H1 (cell line): Measurements from ENCODE around the gene CHAC1. TPM values are rescaled to one million over a fixed set of nuclear protein-coding genes. Genes with fewer than 3 reads are reported as not detected.
A peak's percentile ranks its signal among the peaks of the same experiment; 100 is the strongest.

ENCODE experiments used
- CTCF ChIA-PET: fragments of 300-600 bp; sonication (Branson Sonifier 250); formaldehyde crosslinking; loops from one replicate; lab custom pipeline; 2021; ENCODE audit not compliant: partially characterized antibody; lab: Charles Lee
- POLR2A ChIA-PET: fragments of 300-600 bp; sonication (Branson Sonifier 250); formaldehyde crosslinking; loops from one replicate; lab custom pipeline; 2021; ENCODE audit warnings: inconsistent platforms; ENCODE audit not compliant: partially characterized antibody; lab: Charles Lee
- DNase-seq, 2 experiments: peaks; one replicate each; pipeline versions ENCODE4 v3.0.0 to v3.0.0-alpha.2; 2010 to 2022; ENCODE audit warnings: low spot score in 2 of 2, low read depth in 1 of 2, mixed read lengths in 1 of 2
- FAIRE-seq: peaks from 2 replicates; lab custom pipeline; 2011; peaks lifted over from hg19 to GRCh38; lab: Jason Lieb, UNC
- H2AFZ ChIP-seq: 2 replicates; pipeline ENCODE4 v1.8.1; 2012; ENCODE audit warnings: low read length, inconsistent platforms
- H2AK5ac ChIP-seq: 2 replicates; pipeline ENCODE4 v1.6.1; 2013; ENCODE audit warnings: low read depth, low read length
- H2BK120ac ChIP-seq: replicated peaks from 2 replicates; pipeline ENCODE3; 2013; ENCODE audit warnings: low read depth, low read length, inconsistent platforms
- H2BK12ac ChIP-seq: 2 replicates; pipeline ENCODE4 v1.6.1; 2013; ENCODE audit warnings: low read depth, low read length
- H2BK15ac ChIP-seq: 2 replicates; pipeline ENCODE4 v1.6.1; 2013; ENCODE audit warnings: low read length
- H2BK20ac ChIP-seq: 2 replicates; pipeline ENCODE4 v1.6.1; 2013; ENCODE audit warnings: low read length
- H2BK5ac ChIP-seq: 2 replicates; pipeline ENCODE4 v1.6.1; 2013; ENCODE audit warnings: low read depth, low read length
- H3K14ac ChIP-seq: 2 replicates; pipeline ENCODE4 v1.6.1; 2013; ENCODE audit warnings: inconsistent platforms; ENCODE audit not compliant: insufficient read length
- H3K18ac ChIP-seq: 2 replicates; pipeline ENCODE4 v1.6.1; 2013; ENCODE audit warnings: low read length; ENCODE audit errors: extremely low read depth
- H3K23ac ChIP-seq: 2 replicates; pipeline ENCODE4 v1.6.1; 2013; ENCODE audit warnings: inconsistent platforms; ENCODE audit not compliant: insufficient read length
- H3K23me2 ChIP-seq: 2 replicates; pipeline ENCODE4 v1.6.1; 2013; ENCODE audit warnings: low read depth, low read length
- H3K27ac ChIP-seq: 2 replicates; pipeline ENCODE4 v1.6.1; 2011; ENCODE audit warnings: low read depth, low read length, inconsistent platforms
- H3K27me3 ChIP-seq, 4 experiments: replicated peaks in 1 of 4; 1 replicate in 1 of 4; 2 replicates in 3 of 4; pipeline versions ENCODE4 v1.6.1 to v1.8.1; 2011 to 2013; ENCODE audit warnings: low read length in 3 of 4, mild to moderate bottlenecking in 3 of 4, inconsistent platforms in 2 of 4, mixed read lengths in 2 of 4, moderate library complexity in 1 of 4; ENCODE audit not compliant: control insufficient read depth in 3 of 4, insufficient read depth in 3 of 4; ENCODE audit errors: extremely low read depth in 1 of 4
- H3K36me3 ChIP-seq, 4 experiments: 2 replicates each; pipeline versions ENCODE4 v1.6.1 to v1.8.1; 2011 to 2013; ENCODE audit warnings: mild to moderate bottlenecking in 4 of 4, low read length in 3 of 4, moderate library complexity in 2 of 4, control low read depth in 1 of 4, inconsistent platforms in 1 of 4; ENCODE audit not compliant: insufficient read depth in 4 of 4, control insufficient read depth in 2 of 4
- H3K4ac ChIP-seq: replicated peaks from 2 replicates; pipeline ENCODE3; 2013; ENCODE audit warnings: low read length, low read depth, mixed read lengths, inconsistent platforms; ENCODE audit not compliant: insufficient read length
- H3K4me1 ChIP-seq, 4 experiments: replicated peaks in 1 of 4; 1 replicate in 1 of 4; 2 replicates in 3 of 4; pipeline versions ENCODE4 v1.6.1 to v1.8.1; 2011 to 2013; ENCODE audit warnings: low read length in 3 of 4, inconsistent platforms in 2 of 4, mixed read lengths in 1 of 4; ENCODE audit not compliant: insufficient read depth in 4 of 4, control insufficient read depth in 3 of 4
- H3K4me2 ChIP-seq, 2 experiments: 2 replicates each; pipeline versions ENCODE4 v1.6.1 to v1.8.1; 2011 to 2013; ENCODE audit warnings: low read depth in 2 of 2, low read length in 2 of 2, control low read depth in 1 of 2, inconsistent platforms in 1 of 2, mild to moderate bottlenecking in 1 of 2; ENCODE audit not compliant: insufficient read depth in 1 of 2
- H3K4me3 ChIP-seq, 4 experiments: fragments of 200-600, 300-600 bp in 1 of 4; sonication (generic), shearing (Covaris generic), sonication (Bioruptor Twin) in 1 of 4; 2 replicates each; pipeline versions ENCODE4 v1.5.1 to v1.8.1; 2011 to 2016; ENCODE audit warnings: low read length in 4 of 4, low read depth in 3 of 4, control low read depth in 2 of 4, inconsistent platforms in 2 of 4, mild to moderate bottlenecking in 2 of 4, mixed read lengths in 1 of 4, moderate library complexity in 1 of 4; ENCODE audit not compliant: insufficient read depth in 2 of 4; ENCODE audit errors: extremely low read depth in 1 of 4
- H3K56ac ChIP-seq: replicated peaks from 2 replicates; pipeline ENCODE3; 2013; ENCODE audit warnings: low read depth, mild to moderate bottlenecking, mixed read lengths, low read length, inconsistent platforms; ENCODE audit not compliant: insufficient read length
- H3K79me1 ChIP-seq: 2 replicates; pipeline ENCODE4 v1.6.1; 2013; ENCODE audit warnings: low read depth, low read length, control low read depth
- H3K79me2 ChIP-seq, 2 experiments: 2 replicates each; pipeline versions ENCODE4 v1.6.1 to v1.8.1; 2012 to 2013; ENCODE audit warnings: low read length in 2 of 2, mild to moderate bottlenecking in 2 of 2, inconsistent platforms in 1 of 2; ENCODE audit not compliant: insufficient read depth in 2 of 2, control insufficient read depth in 1 of 2
- H3K9ac ChIP-seq, 4 experiments: replicated peaks in 1 of 4; 1 replicate in 1 of 4; 2 replicates in 3 of 4; pipeline versions ENCODE4 v1.6.1 to v1.8.1; 2011 to 2013; ENCODE audit warnings: low read depth in 3 of 4, low read length in 3 of 4, control low read depth in 2 of 4, mild to moderate bottlenecking in 2 of 4, moderate library complexity in 2 of 4, inconsistent platforms in 1 of 4; ENCODE audit errors: extremely low read depth in 1 of 4
- H3K9me3 ChIP-seq, 2 experiments: 2 replicates each; pipeline versions ENCODE4 v1.6.1 to v1.8.1; 2012 to 2013; ENCODE audit warnings: mild to moderate bottlenecking in 2 of 2, moderate library complexity in 2 of 2, control low read depth in 1 of 2, inconsistent platforms in 1 of 2, low read depth in 1 of 2, low read length in 1 of 2, mixed read lengths in 1 of 2; ENCODE audit not compliant: insufficient read depth in 2 of 2
- H4K20me1 ChIP-seq, 2 experiments: replicated peaks in 1 of 2; 2 replicates each; pipeline versions ENCODE3 to v1.8.1; 2011 to 2013; ENCODE audit warnings: inconsistent platforms in 2 of 2, low read length in 2 of 2, mild to moderate bottlenecking in 1 of 2; ENCODE audit not compliant: insufficient read depth in 2 of 2, control insufficient read depth in 1 of 2
- H4K5ac ChIP-seq: 2 replicates; pipeline ENCODE4 v1.6.1; 2013; ENCODE audit warnings: low read length, low read depth, mixed read lengths, inconsistent platforms; ENCODE audit not compliant: insufficient read length
- H4K8ac ChIP-seq: 2 replicates; pipeline ENCODE4 v1.8.0; 2013; ENCODE audit warnings: mild to moderate bottlenecking, moderate library complexity, low read length, inconsistent platforms; ENCODE audit not compliant: insufficient read depth; ENCODE audit errors: extremely low read depth
- H4K91ac ChIP-seq: replicated peaks from 2 replicates; pipeline ENCODE3; 2013; ENCODE audit warnings: low read length, mixed read lengths, inconsistent platforms; ENCODE audit not compliant: insufficient read length
- ASH2L ChIP-seq: fragments of 200-600, 300-600 bp; sonication (generic); IDR thresholded peaks from one replicate; pipeline ENCODE4 v1.7.1; 2017; ENCODE audit warnings: low read length
- CHD1 ChIP-seq: IDR thresholded peaks from 2 replicates; pipeline ENCODE4 v1.6.1; 2012; ENCODE audit warnings: low read depth, low read length, improper control_type of control experiment
- EGR1 ChIP-seq: IDR thresholded peaks from 2 replicates; pipeline ENCODE4 v1.6.1; 2011; ENCODE audit warnings: low read depth, low read length, borderline replicate concordance
- NANOG ChIP-seq: IDR thresholded peaks from 2 replicates; pipeline ENCODE4 v1.6.1; 2011; ENCODE audit warnings: low read length, low read depth, mild to moderate bottlenecking, inconsistent platforms; ENCODE audit not compliant: insufficient read depth, poor library complexity, severe bottlenecking
- RNF2 ChIP-seq: fragments of 200-900, 300-1000 bp; sonication (generic); IDR thresholded peaks from 2 replicates; pipeline ENCODE4 v1.7.1; 2016; ENCODE audit warnings: borderline replicate concordance, low read depth, mild to moderate bottlenecking, antibody characterized with exemption, low read length; ENCODE audit not compliant: poor library complexity, severe bottlenecking; ENCODE audit errors: missing control alignments
- TCF12 ChIP-seq: IDR thresholded peaks from 2 replicates; pipeline ENCODE4 v1.6.1; 2011; ENCODE audit warnings: low read depth, mild to moderate bottlenecking, low read length
- ZNF274 ChIP-seq: IDR thresholded peaks from 2 replicates; pipeline ENCODE4 v1.7.0; 2012; ENCODE audit warnings: low read length, borderline replicate concordance; ENCODE audit errors: extremely low read depth
- WGBS, 2 experiments: shearing (Covaris generic) in 1 of 2; methylation state at CpG; one replicate each; pipeline versions ENCODE4 v1.1.6 to v1.1.7; 2013 to 2015; ENCODE audit warnings: low lambda C conversion rate in 2 of 2, mixed read lengths in 2 of 2, inconsistent platforms in 1 of 2, low coverage in 1 of 2, missing lambda C conversion rate in 1 of 2; ENCODE audit not compliant: insufficient replicate concordance in 2 of 2, insufficient coverage in 1 of 2, insufficient read length in 1 of 2; ENCODE audit errors: extremely low coverage in 1 of 2, missing lambda C conversion rate in 1 of 2; 5-methylcytosine and 5-hydroxymethylcytosine counted together
- polyA plus RNA-seq, 7 experiments: library from polyadenylated mRNA; depleted of rRNA in 3 of 7; stranded (reverse) in 5 of 7; unstranded in 2 of 7; fragments of >200 nt in 5 of 7; fragments of 200-250 nt in 2 of 7; gene quantifications; 1 replicate in 5 of 7; 2 replicates in 1 of 7; 4 replicates in 1 of 7; pipeline versions ENCODE4 v1.2.1 to v1.2.3, GENCODE V29; 2011 to 2013; ENCODE audit warnings: missing spikeins in 2 of 7, mixed read lengths in 2 of 7
- total RNA-seq: library from RNA; stranded (reverse); fragmentation: NEBNext Ultra II Directional; extraction: Animal tissue kit (Norgen Biotek cat#: 25700); gene quantifications from 2 replicates; pipeline ENCODE4 v1.2.1, GENCODE V29; 2021
- TF ChIP-seq, protein P1 (sequence below): IDR thresholded peaks from 2 replicates; pipeline ENCODE4 v1.6.1; 2011; ENCODE audit warnings: low read length, improper control_type of control experiment

The CHAC1 gene
- total and polyA plus RNA-seq, 2 of the 8 experiments (the other 6 are each of a cell fraction or from before 2014, with no cell fraction given), result 34.3 to 159 TPM

DNA sequence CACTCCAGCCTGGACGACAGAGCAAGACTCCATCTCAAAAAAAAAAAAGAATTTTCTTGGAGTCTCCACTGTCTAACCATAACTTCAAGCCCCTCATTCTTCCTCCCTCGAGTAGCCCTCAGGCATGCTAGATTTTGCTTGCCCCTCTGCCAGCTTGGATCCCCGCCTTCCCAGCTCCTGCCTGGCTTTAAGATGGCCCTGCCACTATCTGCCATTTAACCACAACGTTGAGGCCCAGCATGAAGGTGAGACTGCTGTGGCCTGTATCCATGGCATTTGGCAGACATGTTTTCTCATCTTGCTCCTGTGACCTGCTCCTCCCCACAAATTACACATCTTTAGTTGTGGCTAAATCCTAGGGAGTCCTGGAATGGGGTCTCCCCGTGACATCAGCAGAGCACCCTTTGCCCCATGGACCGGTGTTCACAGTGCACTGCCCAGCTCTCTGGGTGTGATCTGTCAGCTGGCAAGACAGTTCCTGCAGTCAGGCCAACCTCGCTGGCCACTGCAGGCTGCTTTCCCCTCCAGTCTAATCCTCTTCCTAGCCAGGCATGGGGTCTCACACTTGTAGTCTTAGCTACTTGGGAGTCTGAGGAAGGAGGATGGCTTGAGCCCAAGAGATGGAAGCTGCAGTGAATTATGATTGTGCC is 48.6 kb upstream of the CHAC1 start:
- no peak overlapping the region for H3K4me3 ChIP-seq
- H4K20me1 ChIP-seq, result peaks cover 22% of the 10 kb centered on the region in 2 experiments
- H3K9ac ChIP-seq, result no peak overlapping the region
- peaks cover 0 to 9% of the 10 kb centered on the region in 2 experiments; a peak in 1 of 4 replicates for H3K79me2 ChIP-seq
- no peak overlapping the region for H2BK120ac ChIP-seq
- H3K4me1 ChIP-seq, result peaks cover 0 to 9% (median 8%) of the 10 kb centered on the region in 4 experiments; a peak in 6 of 7 replicates
- H3K9me3 ChIP-seq, result no peaks in the 10 kb centered on the region
- no peak overlapping the region for H3K14ac ChIP-seq
- peaks cover 6% of the 10 kb centered on the region; the same call in 1 of the 2 replicates for H3K23me2 ChIP-seq
- no peak overlapping the region for H3K4me2 ChIP-seq
- no peak overlapping the region for H4K91ac ChIP-seq
- 0 out of 2 replicates have a peak overlapping the region, but pooled peaks have one; percentile 1 for H2BK15ac ChIP-seq
- FAIRE-seq (no peak), DNase-seq (no peak)
- H2BK5ac ChIP-seq, result no peak overlapping the region
- H3K18ac ChIP-seq, result no peak overlapping the region
- H3K56ac ChIP-seq, result no peak overlapping the region
- H3K23ac ChIP-seq, result no peak overlapping the region
- no peak overlapping the region for H3K4ac ChIP-seq
- H2AFZ ChIP-seq, result no peak overlapping the region
- H3K27ac ChIP-seq, result no peak overlapping the region
- H2AK5ac ChIP-seq, result no peak overlapping the region
- no peaks in the 10 kb centered on the region; a peak in 1 of 7 replicates for H3K27me3 ChIP-seq
- POLR2A ChIA-PET, result interaction anchor here (0.7 to 11.5 kb wide), 8 partner anchors 10 to 210 kb away, joined by 3 to 209 read pairs (median 8); partner anchors contain the start of genes CHAC1, DLL4, RAD51 and VPS18
- H4K8ac ChIP-seq, result no peak overlapping the region
- H2BK20ac ChIP-seq, result no peak overlapping the region
- H4K5ac ChIP-seq, result no peak overlapping the region
- CTCF ChIA-PET, result interaction anchor here (0.6 to 20.6 kb wide), 41 partner anchors 9 to 456 kb away, joined by 3 to 619 read pairs (median 6); partner anchors contain the start of genes CHAC1, DLL4, GCHFR and VPS18
- H2BK12ac ChIP-seq, result no peak overlapping the region
- no peaks in the 10 kb centered on the region for H3K79me1 ChIP-seq
- 93% methylated on average over 7 of the region's 7 CpGs; no CpG with 5 or more reads in 1 of the 2 experiments for WGBS, 2 experiments
- H3K36me3 ChIP-seq, result peaks cover 17 to 32% (median 21%) of the 10 kb centered on the region in 4 experiments
- no peak for TF ChIP-seq ASH2L
- no peak for TF ChIP-seq RNF2
- TF ChIP-seq ZNF274, result no peak
- TF ChIP-seq, protein P1, sequence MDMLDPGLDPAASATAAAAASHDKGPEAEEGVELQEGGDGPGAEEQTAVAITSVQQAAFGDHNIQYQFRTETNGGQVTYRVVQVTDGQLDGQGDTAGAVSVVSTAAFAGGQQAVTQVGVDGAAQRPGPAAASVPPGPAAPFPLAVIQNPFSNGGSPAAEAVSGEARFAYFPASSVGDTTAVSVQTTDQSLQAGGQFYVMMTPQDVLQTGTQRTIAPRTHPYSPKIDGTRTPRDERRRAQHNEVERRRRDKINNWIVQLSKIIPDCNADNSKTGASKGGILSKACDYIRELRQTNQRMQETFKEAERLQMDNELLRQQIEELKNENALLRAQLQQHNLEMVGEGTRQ, result no peak
- no peak for TF ChIP-seq CHD1
- TF ChIP-seq TCF12, result no peak
- TF ChIP-seq NANOG, result no peak
- TF ChIP-seq EGR1, result no peak
